Left ventricle myocardium inferior (tissue), 1 donor: Measurements from ENCODE around the gene GNG7. TPM values are rescaled to one million over a fixed set of nuclear protein-coding genes. Genes with fewer than 3 reads are reported as not detected.

Source experiments
- DNase-seq: peaks from one replicate; pipeline ENCODE4 v3.0.0-alpha.2; 2020
- H3K27ac ChIP-seq: fragments of 200-600 bp; replicated peaks from 2 replicates; pipeline ENCODE4 v1.8.0; 2021
- H3K27me3 ChIP-seq: fragments of 200-600 bp; 2 replicates; pipeline ENCODE4 v1.8.0; 2021; ENCODE audit warnings: low read depth
- H3K36me3 ChIP-seq: fragments of 200-600 bp; 2 replicates; pipeline ENCODE4 v1.8.0; 2021
- H3K4me1 ChIP-seq: fragments of 200-600 bp; 2 replicates; pipeline ENCODE4 v1.8.0; 2021
- H3K4me3 ChIP-seq: fragments of 200-600 bp; 2 replicates; pipeline ENCODE4 v1.8.0; 2021; ENCODE audit warnings: mild to moderate bottlenecking, moderate library complexity
- H3K9me3 ChIP-seq: fragments of 200-600 bp; replicated peaks from 2 replicates; pipeline ENCODE4 v1.8.0; 2021
- intact Hi-C: fragments of 100-400 bp; cut with micrococcal nuclease; formaldehyde crosslinking; loops from one replicate; pipeline ENCODE4 v1.11.0; 2022
- total RNA-seq: library from RNA; stranded (reverse); fragmentation: NEBNext Ultra II Directional; extraction: Animal tissue kit (Norgen Biotek cat#: 25700); gene quantifications from one replicate; pipeline ENCODE4 v1.2.1, GENCODE V29; 2021
- TF ChIP-seq, protein P1 (sequence below): fragments of 200-600 bp; IDR thresholded peaks from 2 replicates; pipeline ENCODE4 v1.8.0; 2021; ENCODE audit warnings: antibody characterized with exemption, mild to moderate bottlenecking, borderline replicate concordance
- donor health status: DM: no; HTN: yes; CAD: no; lungs with severe emphysema.

The GNG7 gene
- total RNA-seq, 1 donor from 2014 or later: 46.6 TPM

DNA sequence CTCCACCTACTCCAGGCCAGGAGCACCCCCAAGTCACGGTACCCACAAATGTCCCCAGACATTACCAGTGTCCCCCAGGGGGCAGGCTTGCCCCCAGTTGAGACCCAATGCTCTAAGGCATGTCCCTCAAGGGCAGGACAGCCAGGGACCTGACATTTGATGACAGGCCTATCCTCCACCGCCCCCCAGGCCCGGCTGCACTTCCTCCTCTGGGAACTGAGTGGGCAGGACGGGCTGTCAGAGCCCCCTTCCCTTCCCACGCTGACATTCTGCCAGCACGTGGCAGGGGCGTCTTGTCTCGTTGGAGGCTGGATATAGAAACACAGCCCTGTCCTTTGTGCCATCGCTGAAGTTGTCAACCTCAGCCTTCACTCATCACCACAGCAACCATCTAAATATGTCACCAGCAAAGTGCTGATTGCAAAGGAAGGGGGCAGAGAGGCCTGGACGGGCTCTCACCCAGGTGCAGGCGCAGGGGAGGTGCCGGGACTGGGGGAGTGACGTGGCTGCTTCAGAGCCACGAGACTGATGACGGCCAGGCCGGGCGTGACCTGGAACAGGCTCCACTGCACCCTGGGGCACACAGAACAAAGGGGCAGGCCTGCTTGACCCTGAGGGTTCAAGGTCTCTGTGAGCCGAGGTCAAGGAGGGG is 38.4 kb downstream of the GNG7 start:
- no peak overlapping the region for H3K4me3 ChIP-seq
- peaks cover 12% of the 10 kb centered on the region for H3K9me3 ChIP-seq
- peak; percentile 84 for DNase-seq
- intact Hi-C loops: no loop called here
- H3K27me3 ChIP-seq: no peaks in the 10 kb centered on the region
- H3K4me1 ChIP-seq: peaks cover 11% of the 10 kb centered on the region
- peak overlapping the region; percentile 94 for H3K27ac ChIP-seq
- no peaks in the 10 kb centered on the region for H3K36me3 ChIP-seq
- TF ChIP-seq, protein P1, sequence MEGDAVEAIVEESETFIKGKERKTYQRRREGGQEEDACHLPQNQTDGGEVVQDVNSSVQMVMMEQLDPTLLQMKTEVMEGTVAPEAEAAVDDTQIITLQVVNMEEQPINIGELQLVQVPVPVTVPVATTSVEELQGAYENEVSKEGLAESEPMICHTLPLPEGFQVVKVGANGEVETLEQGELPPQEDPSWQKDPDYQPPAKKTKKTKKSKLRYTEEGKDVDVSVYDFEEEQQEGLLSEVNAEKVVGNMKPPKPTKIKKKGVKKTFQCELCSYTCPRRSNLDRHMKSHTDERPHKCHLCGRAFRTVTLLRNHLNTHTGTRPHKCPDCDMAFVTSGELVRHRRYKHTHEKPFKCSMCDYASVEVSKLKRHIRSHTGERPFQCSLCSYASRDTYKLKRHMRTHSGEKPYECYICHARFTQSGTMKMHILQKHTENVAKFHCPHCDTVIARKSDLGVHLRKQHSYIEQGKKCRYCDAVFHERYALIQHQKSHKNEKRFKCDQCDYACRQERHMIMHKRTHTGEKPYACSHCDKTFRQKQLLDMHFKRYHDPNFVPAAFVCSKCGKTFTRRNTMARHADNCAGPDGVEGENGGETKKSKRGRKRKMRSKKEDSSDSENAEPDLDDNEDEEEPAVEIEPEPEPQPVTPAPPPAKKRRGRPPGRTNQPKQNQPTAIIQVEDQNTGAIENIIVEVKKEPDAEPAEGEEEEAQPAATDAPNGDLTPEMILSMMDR: peak; percentile 55

DNA sequence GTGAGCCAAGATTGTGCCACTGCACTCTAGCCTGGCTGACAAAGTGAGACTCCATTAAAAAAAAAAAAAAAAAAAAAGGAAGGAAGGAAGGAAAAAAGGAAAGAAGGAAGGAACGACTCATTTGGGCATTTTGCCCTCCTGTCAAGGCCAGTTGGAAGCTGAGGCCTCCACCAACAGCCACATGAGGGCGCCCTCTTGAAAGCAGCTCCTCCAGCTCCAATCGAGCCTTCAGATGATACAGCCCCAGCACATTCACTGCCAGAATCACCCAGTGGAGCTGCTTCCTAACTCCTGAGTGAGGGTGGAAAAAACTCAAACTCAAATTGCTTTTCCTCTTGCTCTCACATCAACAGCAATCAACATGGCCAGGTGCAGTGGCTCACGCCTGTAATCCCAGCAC is 40.9 kb downstream of the GNG7 start:
- Histone ChIP-seq H3K4me1 (peaks cover 10% of the 10 kb centered on the region), H3K4me3 (no peak overlapping the region), H3K27me3 (no peaks in the 10 kb centered on the region), H3K27ac (no peak overlapping the region), H3K36me3 (no peaks in the 10 kb centered on the region), H3K9me3 (peaks cover 12% of the 10 kb centered on the region)
- intact Hi-C loops: no loop called here
- no peak for DNase-seq
- TF ChIP-seq, protein P1: no peak

DNA sequence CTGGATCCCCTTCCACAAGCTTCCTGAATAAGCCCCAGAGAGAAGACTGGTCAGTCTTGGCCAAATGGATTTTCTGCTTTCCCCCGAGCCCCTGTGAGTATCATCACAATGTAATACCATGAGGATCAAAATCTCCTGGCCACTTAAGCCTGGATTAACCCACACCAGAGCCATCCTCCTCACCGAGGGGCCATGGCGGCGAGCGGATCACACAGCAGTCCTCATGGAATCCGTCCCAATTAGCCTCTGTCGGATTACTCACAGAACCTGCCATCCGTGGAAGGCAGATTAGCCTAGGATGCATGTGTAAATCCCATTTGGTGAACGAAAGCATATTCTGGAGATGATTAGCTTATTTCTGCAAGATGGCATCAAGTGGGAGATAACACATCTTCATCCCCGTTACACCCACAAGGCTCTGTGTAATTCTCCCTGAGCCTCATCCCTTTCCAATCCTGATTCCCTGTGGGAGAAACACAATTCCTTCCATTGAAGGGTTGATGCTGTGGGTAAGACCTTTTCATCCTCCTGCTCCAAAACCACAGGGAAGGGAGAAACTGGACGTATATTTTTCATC is 42.5 kb downstream of the GNG7 start:
- Histone ChIP-seq H3K9me3 (peaks cover 12% of the 10 kb centered on the region), H3K36me3 (no peaks in the 10 kb centered on the region), H3K4me3 (no peak overlapping the region), H3K27me3 (peaks cover 1% of the 10 kb centered on the region), H3K4me1 (peaks cover 6% of the 10 kb centered on the region), H3K27ac (no peak overlapping the region)
- intact Hi-C loops: no loop called here
- no peak for DNase-seq
- TF ChIP-seq, protein P1: no peak

DNA sequence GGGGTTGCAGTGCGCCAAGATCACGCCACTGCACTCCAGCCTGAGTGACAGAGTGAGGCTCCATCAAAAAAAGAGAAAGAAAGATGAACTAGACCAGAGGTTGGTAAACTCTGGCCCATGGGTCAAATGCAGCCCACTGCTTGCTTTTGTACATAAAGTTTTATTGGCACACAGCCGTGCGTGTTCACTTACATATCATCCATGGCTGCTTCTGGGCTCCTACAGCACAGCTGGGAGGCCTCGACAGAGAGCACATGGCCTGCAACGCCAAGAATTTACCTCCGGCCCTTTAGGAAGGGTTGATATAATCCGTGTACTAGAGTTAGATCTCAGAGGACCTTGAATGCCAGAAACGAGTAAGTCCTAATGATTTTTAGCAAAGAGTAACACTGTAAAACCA is 46.0 kb downstream of the GNG7 start:
- Histone ChIP-seq H3K4me1 (peaks cover 13% of the 10 kb centered on the region), H3K27ac (no peak overlapping the region), H3K4me3 (no peak overlapping the region), H3K9me3 (peaks cover 3% of the 10 kb centered on the region), H3K27me3 (peaks cover 19% of the 10 kb centered on the region), H3K36me3 (no peaks in the 10 kb centered on the region)
- DNase-seq: no peak
- TF ChIP-seq, protein P1: no peak
- intact Hi-C loops: no loop called here

DNA sequence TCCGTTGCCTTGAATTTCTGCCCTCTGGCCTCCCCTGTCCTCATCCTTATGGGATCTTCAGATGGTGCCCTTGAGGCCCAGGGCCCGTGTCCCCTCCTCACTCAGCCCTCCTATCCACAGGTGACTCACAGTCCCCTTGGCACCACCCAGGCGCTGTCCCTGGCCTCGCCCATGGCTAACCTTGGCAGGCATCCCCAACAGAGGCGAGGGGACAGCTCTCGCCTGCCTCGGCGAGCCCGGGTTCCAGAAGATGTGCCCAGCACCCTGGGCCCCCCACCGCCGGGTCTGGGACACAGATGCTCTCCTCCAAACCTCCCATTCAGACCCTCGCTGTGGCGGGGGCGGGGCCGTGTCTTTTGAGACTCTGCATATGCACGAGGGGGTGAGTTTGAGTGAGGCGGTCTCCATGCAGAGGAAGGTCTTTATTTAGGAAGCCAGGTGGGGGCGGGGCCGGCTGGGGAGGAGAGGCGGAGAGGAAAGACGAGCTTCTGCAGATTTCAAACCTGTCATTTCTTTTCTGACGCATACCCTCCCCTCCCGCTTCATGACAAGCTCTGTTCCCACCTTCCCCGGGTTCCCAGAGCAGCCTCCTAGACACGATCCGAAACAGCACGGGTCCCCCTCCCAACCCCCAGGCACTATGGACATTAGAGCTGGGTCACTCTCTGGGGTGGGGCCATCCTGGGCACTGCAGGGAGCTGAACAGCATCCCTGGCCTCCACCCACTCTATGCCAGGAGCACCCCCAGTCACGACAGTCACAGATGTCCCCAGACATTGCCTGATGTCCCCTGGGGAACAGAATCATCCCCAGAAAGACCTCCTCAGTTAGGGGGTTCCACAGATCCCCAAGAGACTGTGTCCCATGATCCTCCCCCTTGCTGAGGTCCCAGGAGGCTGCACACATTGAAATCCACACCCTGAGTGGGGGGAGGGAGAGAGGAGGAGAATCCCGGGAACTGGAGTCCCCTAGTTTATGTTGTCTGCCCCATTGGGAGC is 48.5 kb downstream of the GNG7 start:
- intact Hi-C loops: no loop called here
- H3K9me3 ChIP-seq: no peaks in the 10 kb centered on the region
- H3K27ac ChIP-seq: no peak overlapping the region
- TF ChIP-seq, protein P1: no peak
- H3K4me1 ChIP-seq: peaks cover 13% of the 10 kb centered on the region
- no peak overlapping the region for H3K4me3 ChIP-seq
- DNase-seq: no peak
- H3K36me3 ChIP-seq: no peaks in the 10 kb centered on the region
- peaks cover 19% of the 10 kb centered on the region for H3K27me3 ChIP-seq
